ENCODE data around the gene PPM1M. TPM values are rescaled to one million over a fixed set of nuclear protein-coding genes. Genes with fewer than 3 reads are reported as not detected.

PPM1M gene
- total and polyA plus RNA-seq, 2 donors (not counting 1 experiment from before 2014, with no cell fraction given), result 19.7 to 37.8 TPM

DNA sequence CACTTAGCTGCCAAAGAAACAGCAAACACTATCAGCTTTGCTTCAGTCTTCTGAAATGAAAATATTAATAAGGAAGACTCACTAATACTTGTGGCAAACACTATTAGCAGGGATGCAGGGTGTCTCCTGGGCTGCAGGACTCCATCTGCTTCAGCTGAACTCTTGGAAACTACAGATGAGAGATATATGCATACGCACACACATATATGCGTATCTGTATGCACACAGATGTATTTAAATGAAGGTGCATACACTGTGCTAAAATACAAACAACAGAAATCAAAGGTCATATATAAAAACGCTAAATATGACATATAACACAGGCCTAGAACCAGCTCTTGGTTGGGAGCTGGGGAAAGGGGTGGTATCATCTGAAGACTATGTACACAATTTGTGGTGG is 10.6 kb downstream of the PPM1M start:
- Histone ChIP-seq H3K4me1 (ENCODE audit: control insufficient read depth, extremely low read depth, insufficient read depth, low read length) (no peaks in the 10 kb centered on the region), H3K9me3 (ENCODE audit: control insufficient read depth, insufficient read depth, low read depth, low read length) (no peaks in the 10 kb centered on the region), H3K9ac (ENCODE audit: insufficient read depth, low read length) (no peak overlapping the region), H3K4me3 (replicated peaks in 1 of 4; ENCODE audit: control extremely low read depth in 1 of 4, insufficient read depth in 1 of 4, low read depth in 3 of 4, low read length in 4 of 4) (no peak overlapping the region), H3K27ac (ENCODE audit: insufficient read depth, low read length) (no peak overlapping the region), H4K20me1 (ENCODE audit: control insufficient read depth, extremely low read depth, insufficient read depth, low read length) (no peaks in the 10 kb centered on the region), H3K27me3 (ENCODE audit: control insufficient read depth, insufficient read depth, low read length) (no peaks in the 10 kb centered on the region), H3K36me3 (ENCODE audit: control insufficient read depth, insufficient read depth, low read length) (peaks cover 32% of the 10 kb centered on the region), H2AFZ (ENCODE audit: low read length) (no peak overlapping the region), H3K79me2 (ENCODE audit: control insufficient read depth, insufficient read depth, low read length) (peaks cover 6% of the 10 kb centered on the region), H3K4me2 (ENCODE audit: extremely low read depth, insufficient read depth, low read length) (no peak overlapping the region)
- no peak for TF ChIP-seq EZH2 (IDR thresholded peaks at IDR 0.05; ENCODE audit: low read length, missing control alignments)
- TF ChIP-seq, protein P1, sequence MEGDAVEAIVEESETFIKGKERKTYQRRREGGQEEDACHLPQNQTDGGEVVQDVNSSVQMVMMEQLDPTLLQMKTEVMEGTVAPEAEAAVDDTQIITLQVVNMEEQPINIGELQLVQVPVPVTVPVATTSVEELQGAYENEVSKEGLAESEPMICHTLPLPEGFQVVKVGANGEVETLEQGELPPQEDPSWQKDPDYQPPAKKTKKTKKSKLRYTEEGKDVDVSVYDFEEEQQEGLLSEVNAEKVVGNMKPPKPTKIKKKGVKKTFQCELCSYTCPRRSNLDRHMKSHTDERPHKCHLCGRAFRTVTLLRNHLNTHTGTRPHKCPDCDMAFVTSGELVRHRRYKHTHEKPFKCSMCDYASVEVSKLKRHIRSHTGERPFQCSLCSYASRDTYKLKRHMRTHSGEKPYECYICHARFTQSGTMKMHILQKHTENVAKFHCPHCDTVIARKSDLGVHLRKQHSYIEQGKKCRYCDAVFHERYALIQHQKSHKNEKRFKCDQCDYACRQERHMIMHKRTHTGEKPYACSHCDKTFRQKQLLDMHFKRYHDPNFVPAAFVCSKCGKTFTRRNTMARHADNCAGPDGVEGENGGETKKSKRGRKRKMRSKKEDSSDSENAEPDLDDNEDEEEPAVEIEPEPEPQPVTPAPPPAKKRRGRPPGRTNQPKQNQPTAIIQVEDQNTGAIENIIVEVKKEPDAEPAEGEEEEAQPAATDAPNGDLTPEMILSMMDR (conservative IDR thresholded peaks at IDR 0.05 in 1 of 2, IDR thresholded peaks at IDR 0.05 in 1 of 2; ENCODE audit: low read depth in 1 of 2, low read length in 2 of 2), result no peak
- DNase-seq (ENCODE audit: low read depth in 2 of 2), result no peak

DNA sequence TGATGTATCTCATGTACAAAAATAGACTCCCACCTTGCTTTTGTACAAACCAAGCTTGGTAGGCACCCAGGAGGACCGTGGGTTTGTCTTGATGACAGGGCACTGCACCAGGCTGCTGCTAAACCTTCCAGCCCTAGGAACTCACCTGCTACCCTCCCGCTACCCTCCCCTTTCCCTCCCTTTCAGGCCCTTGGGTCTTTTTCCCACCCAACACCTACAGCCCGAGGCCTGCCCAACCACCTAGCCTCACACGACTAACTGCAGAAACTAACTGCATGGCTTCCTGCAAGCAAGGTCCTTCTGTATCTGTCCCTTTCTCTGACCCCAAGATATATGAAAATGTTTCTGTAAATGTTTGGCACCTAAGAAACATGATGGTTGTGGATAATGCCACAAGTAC is 11.1 kb downstream of the PPM1M start:
- H3K79me2 ChIP-seq (ENCODE audit: control insufficient read depth, insufficient read depth, low read length), result peaks cover 6% of the 10 kb centered on the region

DNA sequence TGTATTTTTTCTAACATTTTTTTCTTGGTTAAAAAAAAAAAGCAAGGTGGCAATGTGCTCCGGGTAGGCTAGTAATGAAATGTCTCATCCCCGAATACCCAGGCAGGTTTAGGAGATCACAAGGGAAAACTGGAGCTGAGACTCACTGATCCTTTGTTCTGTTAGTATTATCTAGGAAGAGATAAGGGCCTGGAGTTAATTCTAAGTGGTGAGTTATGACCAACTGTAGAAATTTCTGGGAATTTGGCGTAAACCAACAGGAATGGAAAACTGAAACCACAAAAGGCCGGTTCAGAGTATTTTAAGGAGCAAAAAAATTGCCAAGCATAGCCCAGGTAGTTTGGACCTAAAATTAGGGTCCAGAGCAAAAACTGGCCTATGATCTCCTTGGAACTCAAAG is 12.4 kb downstream of the PPM1M start:
- peaks cover 11% of the 10 kb centered on the region for H3K79me2 ChIP-seq (ENCODE audit: control insufficient read depth, insufficient read depth, low read length)

More for the DNA sequence above, 11.1 kb downstream of the PPM1M start:
- no peaks in the 10 kb centered on the region for H3K4me1 ChIP-seq (ENCODE audit: control insufficient read depth, extremely low read depth, insufficient read depth, low read length)
- no peak overlapping the region for H3K9ac ChIP-seq (ENCODE audit: insufficient read depth, low read length)
- H3K36me3 ChIP-seq (ENCODE audit: control insufficient read depth, insufficient read depth, low read length), result peaks cover 32% of the 10 kb centered on the region
- TF ChIP-seq, protein P1 (conservative IDR thresholded peaks at IDR 0.05 in 1 of 2, IDR thresholded peaks at IDR 0.05 in 1 of 2; ENCODE audit: low read depth in 1 of 2, low read length in 2 of 2), result no peak
- no peak for TF ChIP-seq EZH2 (IDR thresholded peaks at IDR 0.05; ENCODE audit: low read length, missing control alignments)
- no peak overlapping the region for H3K4me2 ChIP-seq (ENCODE audit: extremely low read depth, insufficient read depth, low read length)
- no peak overlapping the region for H3K27ac ChIP-seq (ENCODE audit: insufficient read depth, low read length)
- DNase-seq (ENCODE audit: low read depth in 2 of 2), result no peak
- no peak overlapping the region for H3K4me3 ChIP-seq (replicated peaks in 1 of 4; ENCODE audit: control extremely low read depth in 1 of 4, insufficient read depth in 1 of 4, low read depth in 3 of 4, low read length in 4 of 4)
- H3K9me3 ChIP-seq (ENCODE audit: control insufficient read depth, insufficient read depth, low read depth, low read length), result no peaks in the 10 kb centered on the region
- H3K27me3 ChIP-seq (ENCODE audit: control insufficient read depth, insufficient read depth, low read length), result no peaks in the 10 kb centered on the region
- H2AFZ ChIP-seq (ENCODE audit: low read length), result no peak overlapping the region
- no peaks in the 10 kb centered on the region for H4K20me1 ChIP-seq (ENCODE audit: control insufficient read depth, extremely low read depth, insufficient read depth, low read length)

More for the DNA sequence above, 12.4 kb downstream of the PPM1M start:
- no peaks in the 10 kb centered on the region for H3K9me3 ChIP-seq (ENCODE audit: control insufficient read depth, insufficient read depth, low read depth, low read length)
- H3K27me3 ChIP-seq (ENCODE audit: control insufficient read depth, insufficient read depth, low read length), result no peaks in the 10 kb centered on the region
- peaks cover 2% of the 10 kb centered on the region for H4K20me1 ChIP-seq (ENCODE audit: control insufficient read depth, extremely low read depth, insufficient read depth, low read length)
- no peak overlapping the region for H3K9ac ChIP-seq (ENCODE audit: insufficient read depth, low read length)
- H3K4me2 ChIP-seq (ENCODE audit: extremely low read depth, insufficient read depth, low read length), result no peak overlapping the region
- H3K4me3 ChIP-seq (replicated peaks in 1 of 4; ENCODE audit: control extremely low read depth in 1 of 4, insufficient read depth in 1 of 4, low read depth in 3 of 4, low read length in 4 of 4), result no peak overlapping the region
- H3K4me1 ChIP-seq (ENCODE audit: control insufficient read depth, extremely low read depth, insufficient read depth, low read length), result no peaks in the 10 kb centered on the region
- TF ChIP-seq, protein P1 (conservative IDR thresholded peaks at IDR 0.05 in 1 of 2, IDR thresholded peaks at IDR 0.05 in 1 of 2; ENCODE audit: low read depth in 1 of 2, low read length in 2 of 2), result no peak
- TF ChIP-seq EZH2 (IDR thresholded peaks at IDR 0.05; ENCODE audit: low read length, missing control alignments), result no peak
- H2AFZ ChIP-seq (ENCODE audit: low read length), result no peak overlapping the region
- DNase-seq (ENCODE audit: low read depth in 2 of 2), result peak in 1 of 2 donors; percentile 78
- H3K36me3 ChIP-seq (ENCODE audit: control insufficient read depth, insufficient read depth, low read length), result peaks cover 34% of the 10 kb centered on the region
- H3K27ac ChIP-seq (ENCODE audit: insufficient read depth, low read length), result no peak overlapping the region
